Endodermal cell (in vitro differentiated cells): ENCODE measurements around the gene SCFD2. TPM values are rescaled to one million over a fixed set of nuclear protein-coding genes. Genes with fewer than 3 reads are reported as not detected.
A peak's percentile ranks its signal among the peaks of the same experiment; 100 is the strongest.

ENCODE experiments used
- DNase-seq: peaks from one replicate; pipeline ENCODE4 v3.0.0-alpha.2; 2017
- H3K27ac ChIP-seq: 2 replicates; pipeline ENCODE4 v1.5.1; 2013; ENCODE audit warnings: mild to moderate bottlenecking, low read depth, low read length, moderate library complexity
- H3K27me3 ChIP-seq: 2 replicates; pipeline ENCODE4 v1.6.1; 2013; ENCODE audit warnings: mild to moderate bottlenecking, low read length, moderate library complexity; ENCODE audit not compliant: insufficient read depth, control insufficient read depth, poor library complexity, severe bottlenecking
- H3K36me3 ChIP-seq: 2 replicates; pipeline ENCODE4 v1.7.0; 2013; ENCODE audit warnings: mild to moderate bottlenecking, low read length, moderate library complexity; ENCODE audit not compliant: control insufficient read depth, insufficient read depth
- H3K4me1 ChIP-seq: one replicate; pipeline ENCODE4 v1.7.0; 2013; ENCODE audit warnings: low read length; ENCODE audit not compliant: control insufficient read depth, insufficient read depth
- H3K4me3 ChIP-seq: 2 replicates; pipeline ENCODE4 v1.5.1; 2013; ENCODE audit warnings: mild to moderate bottlenecking, low read length, moderate library complexity
- H3K9ac ChIP-seq: 2 replicates; pipeline ENCODE4 v1.6.1; 2013; ENCODE audit warnings: mild to moderate bottlenecking, low read length, moderate library complexity; ENCODE audit not compliant: poor library complexity, severe bottlenecking; ENCODE audit errors: extremely low read depth
- H3K9me3 ChIP-seq: 2 replicates; pipeline ENCODE4 v1.6.1; 2013; ENCODE audit warnings: mild to moderate bottlenecking, low read length, moderate library complexity; ENCODE audit not compliant: control insufficient read depth
- H3K27ac Mint-ChIP-seq: 2 replicates; pipeline ENCODE4 v1.8.0; 2020; ENCODE audit warnings: mixed read lengths
- H3K27me3 Mint-ChIP-seq: 2 replicates; pipeline ENCODE4 v1.8.0; 2021; ENCODE audit warnings: mild to moderate bottlenecking, mixed read lengths; ENCODE audit not compliant: insufficient read depth
- H3K36me3 Mint-ChIP-seq: 2 replicates; pipeline ENCODE4 v1.8.0; 2020; ENCODE audit warnings: low read depth, mixed read lengths
- H3K4me1 Mint-ChIP-seq: 2 replicates; pipeline ENCODE4 v1.8.0; 2020; ENCODE audit warnings: mixed read lengths
- H3K4me3 Mint-ChIP-seq: 2 replicates; pipeline ENCODE4 v1.8.0; 2020; ENCODE audit warnings: mild to moderate bottlenecking, moderate library complexity, mixed read lengths
- H3K9me3 Mint-ChIP-seq: 2 replicates; pipeline ENCODE4 v1.8.0; 2020; ENCODE audit warnings: mild to moderate bottlenecking, mixed read lengths
- WGBS, 2 experiments: methylation state at CpG; one replicate each; pipeline versions ENCODE4 v1.1.5 to v1.1.7; 2013; ENCODE audit warnings: missing lambda C conversion rate in 2 of 2, mixed read lengths in 1 of 2; ENCODE audit not compliant: insufficient coverage in 1 of 2, insufficient read length in 1 of 2; 5-methylcytosine and 5-hydroxymethylcytosine counted together
- total RNA-seq, 2 donors: library from RNA; stranded (reverse); fragmentation: NEBNext Ultra II Directional in 1 of 2; extraction: Animal tissue kit (Norgen Biotek cat#: 25700) in 1 of 2; gene quantifications; 2 replicates in 1 of 2; 3 replicates in 1 of 2; pipeline ENCODE4 v1.2.1, GENCODE V29; 2021
- TF ChIP-seq, protein P1 (sequence below): fragments of 200-600 bp; sonication (generic); conservative IDR thresholded peaks from 2 replicates; pipeline ENCODE4 v1.5.0; 2021; ENCODE audit warnings: antibody characterized with exemption, mild to moderate bottlenecking

SCFD2 gene
- total RNA-seq, 2 donors from 2014 or later = 5.7 to 6.5 TPM

DNA sequence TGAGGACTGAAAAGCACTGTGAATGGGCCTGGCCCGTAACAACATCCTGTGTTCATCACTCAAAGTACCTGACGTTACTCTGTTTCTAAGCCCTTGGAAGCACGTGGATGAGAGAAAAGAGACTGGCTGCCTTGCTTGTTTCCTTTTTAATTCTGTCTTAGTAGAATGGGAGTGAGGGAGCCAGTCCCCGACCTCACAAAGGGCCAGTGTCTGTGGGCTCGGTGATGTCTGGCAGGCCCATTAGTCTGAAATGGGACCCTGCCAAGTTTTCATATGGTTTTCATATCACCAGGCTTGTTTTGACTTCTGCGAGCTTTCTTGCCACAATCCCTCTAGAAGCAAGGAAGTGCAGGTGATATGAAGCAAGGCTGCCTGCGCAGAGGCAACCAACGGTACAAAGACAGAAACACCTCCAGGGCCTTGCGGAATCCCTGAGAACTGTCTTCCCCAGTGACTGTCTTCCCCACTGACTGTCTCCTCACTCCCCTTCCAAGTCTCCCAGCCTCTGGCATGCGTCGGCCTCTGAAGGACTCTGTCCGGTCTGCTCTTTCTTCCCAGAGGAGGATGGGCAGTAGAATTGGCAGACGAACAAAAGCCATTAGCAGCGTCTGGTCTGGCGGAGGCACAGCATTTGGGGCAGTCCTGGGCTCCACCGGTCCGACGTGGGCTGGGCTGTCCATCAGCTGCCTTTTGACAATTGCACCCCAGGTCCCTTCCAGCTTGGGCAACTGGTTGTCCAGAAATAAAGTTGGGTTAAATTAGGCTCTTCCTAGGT, 524.0 kb downstream of the SCFD2 start:
- H3K27me3 Mint-ChIP-seq = peaks cover 25% of the 10 kb centered on the region
- Histone ChIP-seq H3K4me3 (no peak overlapping the region), H3K36me3 (no peaks in the 10 kb centered on the region), H3K4me1 (peaks cover 37% of the 10 kb centered on the region), H3K27me3 (peaks cover 16% of the 10 kb centered on the region), H3K27ac (peak overlapping the region; percentile 16), H3K9me3 (no peaks in the 10 kb centered on the region), H3K9ac (no peak overlapping the region)
- TF ChIP-seq, protein P1, sequence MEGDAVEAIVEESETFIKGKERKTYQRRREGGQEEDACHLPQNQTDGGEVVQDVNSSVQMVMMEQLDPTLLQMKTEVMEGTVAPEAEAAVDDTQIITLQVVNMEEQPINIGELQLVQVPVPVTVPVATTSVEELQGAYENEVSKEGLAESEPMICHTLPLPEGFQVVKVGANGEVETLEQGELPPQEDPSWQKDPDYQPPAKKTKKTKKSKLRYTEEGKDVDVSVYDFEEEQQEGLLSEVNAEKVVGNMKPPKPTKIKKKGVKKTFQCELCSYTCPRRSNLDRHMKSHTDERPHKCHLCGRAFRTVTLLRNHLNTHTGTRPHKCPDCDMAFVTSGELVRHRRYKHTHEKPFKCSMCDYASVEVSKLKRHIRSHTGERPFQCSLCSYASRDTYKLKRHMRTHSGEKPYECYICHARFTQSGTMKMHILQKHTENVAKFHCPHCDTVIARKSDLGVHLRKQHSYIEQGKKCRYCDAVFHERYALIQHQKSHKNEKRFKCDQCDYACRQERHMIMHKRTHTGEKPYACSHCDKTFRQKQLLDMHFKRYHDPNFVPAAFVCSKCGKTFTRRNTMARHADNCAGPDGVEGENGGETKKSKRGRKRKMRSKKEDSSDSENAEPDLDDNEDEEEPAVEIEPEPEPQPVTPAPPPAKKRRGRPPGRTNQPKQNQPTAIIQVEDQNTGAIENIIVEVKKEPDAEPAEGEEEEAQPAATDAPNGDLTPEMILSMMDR = no peak
- peaks cover 36% of the 10 kb centered on the region for H3K4me1 Mint-ChIP-seq
- DNase-seq = no peak
- H3K4me3 Mint-ChIP-seq = no peak overlapping the region
- H3K9me3 Mint-ChIP-seq = no peaks in the 10 kb centered on the region
- WGBS, 2 experiments = 62 to 81% methylated on average over 10 to 18 of the region's 18 CpGs
- no peak overlapping the region for H3K27ac Mint-ChIP-seq
- H3K36me3 Mint-ChIP-seq = no peaks in the 10 kb centered on the region

DNA sequence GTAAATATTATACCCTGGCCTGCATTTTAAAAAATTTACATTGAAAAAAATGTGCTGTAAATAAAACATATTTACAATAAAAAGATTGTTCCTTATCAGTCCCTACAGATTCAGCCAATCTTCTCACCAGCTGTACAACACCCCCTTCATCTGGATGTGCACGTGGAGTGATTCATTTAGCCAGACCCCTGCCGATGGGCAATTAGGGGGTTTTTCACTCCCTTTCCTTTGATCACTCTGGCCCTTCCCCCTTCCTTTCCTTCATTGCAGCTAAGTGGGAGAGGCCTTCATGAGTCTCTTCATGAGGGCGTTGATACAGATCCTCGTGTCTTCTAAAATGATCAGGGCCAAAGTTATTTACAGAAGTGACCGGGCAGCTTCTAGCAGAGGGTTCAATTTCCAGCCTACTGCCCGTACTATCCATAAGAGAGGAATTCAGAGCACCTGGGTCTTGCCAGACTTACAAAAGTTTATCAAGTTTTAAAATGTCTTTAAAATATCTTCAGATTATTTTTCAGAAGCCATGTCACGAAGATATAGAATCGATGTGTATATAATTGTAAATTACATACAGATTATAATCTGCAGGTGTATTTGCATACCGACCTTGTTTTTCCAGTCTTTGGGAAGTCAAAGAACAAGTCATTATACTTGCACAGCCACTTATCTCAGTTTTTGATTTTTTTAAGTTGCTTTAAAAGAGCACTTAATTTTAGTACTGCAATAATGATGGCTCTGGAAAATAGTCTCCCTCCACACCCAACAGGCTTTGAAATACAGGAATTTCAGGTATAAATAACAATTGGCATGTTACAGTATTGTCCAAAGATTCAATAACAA, 525.1 kb downstream of the SCFD2 start:
- Histone ChIP-seq H3K27ac (no peak overlapping the region), H3K9ac (no peak overlapping the region), H3K27me3 (peaks cover 11% of the 10 kb centered on the region), H3K4me3 (no peak overlapping the region), H3K4me1 (peaks cover 37% of the 10 kb centered on the region), H3K9me3 (no peaks in the 10 kb centered on the region), H3K36me3 (no peaks in the 10 kb centered on the region)
- peak; percentile 65 for DNase-seq
- WGBS, 2 experiments = 55 to 64% methylated on average over 3 to 9 of the region's 9 CpGs
- H3K27ac Mint-ChIP-seq = no peak overlapping the region
- no peak overlapping the region for H3K4me3 Mint-ChIP-seq
- peaks cover 24% of the 10 kb centered on the region for H3K27me3 Mint-ChIP-seq
- H3K36me3 Mint-ChIP-seq = no peaks in the 10 kb centered on the region
- TF ChIP-seq, protein P1 = no peak
- no peaks in the 10 kb centered on the region for H3K9me3 Mint-ChIP-seq
- H3K4me1 Mint-ChIP-seq = peaks cover 42% of the 10 kb centered on the region

- Mint-ChIP-seq H3K36me3 (no peaks in the 10 kb centered on the region), H3K4me3 (no peak overlapping the region), H3K4me1 (peaks cover 54% of the 10 kb centered on the region), H3K27me3 (peaks cover 19% of the 10 kb centered on the region), H3K27ac (peak overlapping the region; percentile 20), H3K9me3 (no peaks in the 10 kb centered on the region)
- TF ChIP-seq, protein P1 = no peak
- no peak overlapping the region for H3K4me3 ChIP-seq
- H3K36me3 ChIP-seq = no peaks in the 10 kb centered on the region
- H3K9ac ChIP-seq = no peak overlapping the region
- peak; percentile 53 for DNase-seq
- peaks cover 11% of the 10 kb centered on the region for H3K27me3 ChIP-seq
- H3K9me3 ChIP-seq = no peaks in the 10 kb centered on the region
- peak overlapping the region; percentile 26 for H3K27ac ChIP-seq
- WGBS, 2 experiments = 89 to 90% methylated on average over 10 of the region's 10 CpGs
- H3K4me1 ChIP-seq = peaks cover 37% of the 10 kb centered on the region
Observed at GRCh38 chr4:52838729-52839586, 526.9 kb downstream of the SCFD2 start.
